Right atrium auricular region (tissue), 2 donors: Measurements from ENCODE around the gene C16orf95. TPM values are rescaled to one million over a fixed set of nuclear protein-coding genes. Genes with fewer than 3 reads are reported as not detected.
"Not testable (repeated sequence)": the region's sequence is repeated elsewhere in the genome, so short reads cannot be mapped to it uniquely, and the experiment has no call there.

Source experiments
- DNase-seq: peaks from one replicate; pipeline ENCODE4 v3.0.0-alpha.2; 2019; ENCODE audit warnings: low spot score
- H3K27ac ChIP-seq, 2 donors: fragments of 200-600 bp; sonication (generic); 1 replicate in 1 of 2; 2 replicates in 1 of 2; pipeline ENCODE4 v1.5.1; 2016 to 2019
- H3K27me3 ChIP-seq, 2 donors: fragments of 200-600 bp; sonication (generic); one replicate each; pipeline versions ENCODE4 v1.5.1 to v1.6.0; 2017 to 2019
- H3K36me3 ChIP-seq: fragments of 200-600 bp; sonication (generic); one replicate; pipeline ENCODE4 v1.5.1; 2016
- H3K4me1 ChIP-seq, 2 donors: fragments of 200-600 bp; sonication (generic); one replicate each; pipeline versions ENCODE4 v1.5.1 to v1.6.0; 2017 to 2019
- H3K4me3 ChIP-seq, 2 donors: fragments of 200-600 bp; sonication (generic); 1 replicate in 1 of 2; 2 replicates in 1 of 2; pipeline ENCODE4 v1.5.1; 2017 to 2019; ENCODE audit warnings: mild to moderate bottlenecking in 1 of 2, moderate library complexity in 1 of 2
- H3K9me3 ChIP-seq, 2 donors: fragments of 200-600 bp; sonication (generic); one replicate each; pipeline ENCODE4 v1.5.1; 2019
- CTCF ChIP-seq, 2 donors: fragments of 200-600 bp; sonication (generic); IDR thresholded peaks; one replicate each; pipeline ENCODE4 v1.5.1; 2019; ENCODE audit warnings: antibody characterized with exemption in 2 of 2
- total RNA-seq, 2 donors: library from RNA; depleted of rRNA; stranded (reverse); fragments of >200 nt; gene quantifications; one replicate each; pipeline ENCODE4 v1.1.0, GENCODE V29; 2016

C16orf95 gene
- total RNA-seq, 2 donors from 2014 or later: 0.59 to 2.4 TPM

DNA sequence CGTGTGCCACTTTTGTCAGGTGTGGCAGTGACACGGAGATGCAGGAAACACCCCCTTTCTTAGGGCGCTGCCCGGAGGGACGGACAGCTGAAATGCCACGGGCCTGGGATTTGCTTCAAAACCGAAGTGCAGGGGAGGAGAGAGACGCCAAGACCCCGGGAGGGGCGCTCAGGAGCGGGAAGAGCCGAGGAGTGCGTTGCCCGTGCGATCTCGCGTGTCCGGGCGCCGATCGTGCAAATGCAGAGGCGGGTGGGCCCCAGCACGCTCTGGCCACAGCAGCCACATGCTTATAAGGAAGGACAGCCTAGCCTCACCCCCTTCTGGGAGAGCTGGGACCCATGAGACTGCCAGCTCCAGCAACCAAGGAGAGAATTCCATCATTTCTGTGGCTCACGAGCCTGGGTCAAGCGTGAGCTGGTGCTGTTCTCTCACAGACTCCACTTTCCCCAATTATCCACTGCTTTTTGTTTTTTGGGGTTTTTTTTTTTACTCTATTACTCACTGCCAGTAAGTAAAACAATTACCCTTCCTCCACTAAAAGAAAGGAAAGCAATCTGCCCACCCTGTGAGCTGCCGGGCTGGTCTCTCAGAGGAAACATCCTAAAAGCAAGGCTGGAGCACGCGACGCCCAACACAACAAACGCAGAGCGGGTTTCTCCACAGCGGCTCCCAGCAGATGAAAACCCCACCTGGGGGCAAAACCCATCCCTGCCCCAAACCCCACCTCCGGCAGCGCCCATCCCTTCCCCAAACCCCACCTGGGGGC, 27.2 kb upstream of the C16orf95 start:
- Histone ChIP-seq H3K27me3 (no peaks in the 10 kb centered on the region), H3K9me3 (no peaks in the 10 kb centered on the region), H3K27ac (peak overlapping the region; percentile 71 to 78), H3K4me1 (peaks cover 0 to 23% of the 10 kb centered on the region in 2 donors), H3K4me3 (no peak overlapping the region), H3K36me3 (peaks cover 65% of the 10 kb centered on the region)
- DNase-seq: no peak
- TF ChIP-seq CTCF (IDR thresholded peaks at IDR 0.05): no peak

- Histone ChIP-seq H3K36me3 (peaks cover 69% of the 10 kb centered on the region), H3K4me1 (peaks cover 0 to 23% of the 10 kb centered on the region in 2 donors), H3K27me3 (no peaks in the 10 kb centered on the region), H3K27ac (no peak overlapping the region), H3K4me3 (no peak overlapping the region), H3K9me3 (no peaks in the 10 kb centered on the region)
- DNase-seq: no peak
- no peak for TF ChIP-seq CTCF (IDR thresholded peaks at IDR 0.05)
These were observed 26.5 kb upstream of the C16orf95 start for GRCh38 chr16:87343753-87344050.

GRCh38 chr16:87342978-87343752, 26.0 kb upstream of the C16orf95 start:
- Histone ChIP-seq H3K4me1 (peaks cover 0 to 23% of the 10 kb centered on the region in 2 donors), H3K36me3 (peaks cover 70% of the 10 kb centered on the region), H3K27ac (no peak overlapping the region), H3K9me3 (no peaks in the 10 kb centered on the region), H3K27me3 (no peaks in the 10 kb centered on the region), H3K4me3 (no peak overlapping the region)
- no peak for TF ChIP-seq CTCF (IDR thresholded peaks at IDR 0.05)
- no peak for DNase-seq

- H3K27ac ChIP-seq: no peak overlapping the region
- H3K4me3 ChIP-seq: no peak overlapping the region
- no peak for DNase-seq
- H3K9me3 ChIP-seq: no peaks in the 10 kb centered on the region
- H3K36me3 ChIP-seq: peaks cover 70% of the 10 kb centered on the region
- peaks cover 0 to 23% of the 10 kb centered on the region in 2 donors for H3K4me1 ChIP-seq
- H3K27me3 ChIP-seq: no peaks in the 10 kb centered on the region
- TF ChIP-seq CTCF (IDR thresholded peaks at IDR 0.05): no peak
These were observed 25.3 kb upstream of the C16orf95 start for GRCh38 chr16:87342504-87342903.

DNA sequence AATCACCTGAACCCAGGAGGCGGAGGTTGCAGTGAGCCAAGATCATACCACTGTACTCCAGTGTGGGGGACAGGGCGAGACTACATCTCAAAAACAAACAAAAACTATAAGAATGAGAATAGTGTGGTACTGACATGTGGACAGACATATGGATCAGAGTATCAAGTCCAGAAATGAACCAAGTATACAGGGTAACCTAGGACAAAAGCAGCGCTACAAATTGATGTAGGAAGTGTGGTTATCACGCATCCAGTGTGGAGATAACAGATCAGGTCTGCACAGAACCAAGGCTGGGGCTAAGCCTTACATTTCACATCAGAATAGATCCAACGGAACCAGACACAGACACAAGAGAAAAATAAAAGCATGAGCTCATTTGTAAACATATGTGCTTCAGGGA, 23.0 kb upstream of the C16orf95 start:
- Histone ChIP-seq H3K9me3 (no peaks in the 10 kb centered on the region), H3K27ac (no peak overlapping the region), H3K4me1 (peaks cover 0 to 15% of the 10 kb centered on the region in 2 donors), H3K4me3 (no peak overlapping the region), H3K27me3 (no peaks in the 10 kb centered on the region), H3K36me3 (peaks cover 68% of the 10 kb centered on the region)
- no peak for DNase-seq
- TF ChIP-seq CTCF (IDR thresholded peaks at IDR 0.05): no peak

DNA sequence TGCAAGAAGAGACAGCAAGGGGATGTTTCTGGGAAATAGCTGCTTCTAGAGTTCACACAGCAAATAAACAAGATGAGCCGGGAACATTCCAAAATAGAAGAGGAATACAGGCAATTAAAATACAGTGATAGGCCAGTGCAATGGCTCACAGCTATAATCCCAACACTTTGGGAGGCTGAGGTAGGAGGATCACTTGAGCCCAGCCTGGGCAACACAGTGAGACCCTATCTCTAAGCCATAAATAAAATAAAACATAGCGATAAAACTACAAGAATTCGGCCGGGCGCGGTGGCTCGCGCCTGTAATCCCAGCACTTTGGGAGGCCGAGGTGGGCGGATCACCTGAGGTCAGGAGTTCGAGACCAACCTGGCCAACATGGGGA, 22.5 kb upstream of the C16orf95 start:
- H3K36me3 ChIP-seq: peaks cover 73% of the 10 kb centered on the region
- DNase-seq, H3K9me3 ChIP-seq, H3K4me3 ChIP-seq, H3K27ac ChIP-seq, H3K27me3 ChIP-seq: not testable (repeated sequence)
- H3K4me1 ChIP-seq: peaks cover 0 to 10% of the 10 kb centered on the region in 2 donors
